ENCODE data around the gene LTBP3. TPM values are rescaled to one million over a fixed set of nuclear protein-coding genes. Genes with fewer than 3 reads are reported as not detected.
A peak's percentile ranks its signal among the peaks of the same experiment; 100 is the strongest.

LTBP3 gene
- total and polyA plus RNA-seq, 2 of the 13 experiments (the other 11 are each of a cell fraction or from before 2014, with no cell fraction given), result 12.2 to 68.1 TPM

DNA sequence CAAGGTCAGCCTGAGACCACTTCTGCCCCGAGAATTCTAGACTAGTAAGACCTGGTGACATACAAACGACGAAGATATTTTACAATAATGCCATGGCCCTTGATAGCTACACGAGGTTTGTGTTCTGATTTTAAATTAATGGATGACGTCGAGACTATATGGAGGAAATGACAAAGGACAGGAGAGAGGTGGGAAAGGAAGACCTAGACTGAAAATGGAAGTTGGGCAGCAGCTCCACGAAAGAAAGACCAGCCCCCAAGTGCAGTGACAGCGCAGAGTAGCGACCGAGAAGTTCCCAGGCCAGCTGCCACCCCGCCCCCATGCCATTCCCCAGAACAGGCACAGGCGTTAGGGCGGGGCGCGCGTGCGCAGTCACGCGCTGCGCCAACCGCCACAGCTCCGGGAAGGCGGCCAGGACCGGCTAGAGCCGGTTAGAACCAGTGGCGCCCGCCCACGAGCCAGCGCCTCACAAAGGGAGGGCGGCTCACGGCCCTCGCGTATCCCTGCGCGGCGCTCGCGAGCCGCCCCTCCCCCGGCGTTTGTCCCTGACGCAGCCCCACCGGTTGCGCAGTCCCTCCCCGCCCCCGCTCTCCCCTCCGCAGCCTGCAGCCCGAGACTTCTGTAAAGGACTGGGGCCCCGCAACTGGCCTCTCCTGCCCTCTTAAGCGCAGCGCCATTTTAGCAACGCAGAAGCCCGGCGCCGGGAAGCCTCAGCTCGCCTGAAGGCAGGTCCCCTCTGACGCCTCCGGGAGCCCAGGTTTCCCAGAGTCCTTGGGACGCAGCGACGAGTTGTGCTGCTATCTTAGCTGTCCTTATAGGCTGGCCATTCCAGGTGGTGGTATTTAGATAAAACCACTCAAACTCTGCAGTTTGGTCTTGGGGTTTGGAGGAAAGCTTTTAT, 60.8 kb downstream of the LTBP3 start (continued):
- TF ChIP-seq EEA1 (CRISPR knock-in tag; IDR thresholded peaks at IDR 0.05; ENCODE audit: borderline replicate concordance) (no peak; the same call in 1 of the 2 replicates), ZNF263 (CRISPR knock-in tag; IDR thresholded peaks at IDR 0.05) (no peak), CEBPG (CRISPR knock-in tag; IDR thresholded peaks at IDR 0.05) (peak; percentile 85), ZNF10 (CRISPR knock-in tag; IDR thresholded peaks at IDR 0.05; ENCODE audit: borderline replicate concordance, low read depth) (no peak), SNAI1 (CRISPR knock-in tag; IDR thresholded peaks at IDR 0.05; ENCODE audit: borderline replicate concordance) (no peak), KLF13 (CRISPR knock-in tag; IDR thresholded peaks at IDR 0.05) (no peak), ZNF225 (CRISPR knock-in tag; IDR thresholded peaks at IDR 0.05) (no peak), ZNF768 (CRISPR knock-in tag; IDR thresholded peaks at IDR 0.05) (peak; percentile 56; the same call in 1 of the 2 replicates), TAF15 (IDR thresholded peaks at IDR 0.05; ENCODE audit: low read depth, low read length, poor library complexity, severe bottlenecking) (peak; percentile 94), SIN3A (IDR thresholded peaks at IDR 0.05; ENCODE audit: borderline replicate concordance, low read depth, low read length) (peak; percentile 71), ZSCAN30 (CRISPR knock-in tag; IDR thresholded peaks at IDR 0.05) (peak; percentile 87; the same call in 1 of the 2 replicates), GTF2F1 (IDR thresholded peaks at IDR 0.05; ENCODE audit: low read length) (no peak; the same call in 1 of the 2 replicates), FOXK2 (IDR thresholded peaks at IDR 0.05) (peak; percentile 54; the same call in 1 of the 2 replicates), ZNF33B (CRISPR knock-in tag; IDR thresholded peaks at IDR 0.05) (no peak), U2AF2 (IDR thresholded peaks at IDR 0.05; ENCODE audit: low read depth, low read length) (no peak), ZNF546 (CRISPR knock-in tag; conservative IDR thresholded peaks at IDR 0.05) (no peak; the same call in 1 of the 2 replicates), ATAD3A (CRISPR knock-in tag; IDR thresholded peaks at IDR 0.05) (no peak), IRF2 (CRISPR knock-in tag; IDR thresholded peaks at IDR 0.05) (peak; percentile 44), SOX5 (CRISPR knock-in tag; IDR thresholded peaks at IDR 0.05; ENCODE audit: borderline replicate concordance) (peak; percentile 71), TEAD2 (CRISPR knock-in tag; IDR thresholded peaks at IDR 0.05) (no peak), ZNF329 (CRISPR knock-in tag; IDR thresholded peaks at IDR 0.05; ENCODE audit: low read depth) (peak; percentile 84), ZNF850 (CRISPR knock-in tag; conservative IDR thresholded peaks at IDR 0.05) (no peak), AGO1 (IDR thresholded peaks at IDR 0.05; ENCODE audit: low read depth, low read length, poor library complexity, severe bottlenecking) (no peak)
- TF ChIP-seq, protein P1, sequence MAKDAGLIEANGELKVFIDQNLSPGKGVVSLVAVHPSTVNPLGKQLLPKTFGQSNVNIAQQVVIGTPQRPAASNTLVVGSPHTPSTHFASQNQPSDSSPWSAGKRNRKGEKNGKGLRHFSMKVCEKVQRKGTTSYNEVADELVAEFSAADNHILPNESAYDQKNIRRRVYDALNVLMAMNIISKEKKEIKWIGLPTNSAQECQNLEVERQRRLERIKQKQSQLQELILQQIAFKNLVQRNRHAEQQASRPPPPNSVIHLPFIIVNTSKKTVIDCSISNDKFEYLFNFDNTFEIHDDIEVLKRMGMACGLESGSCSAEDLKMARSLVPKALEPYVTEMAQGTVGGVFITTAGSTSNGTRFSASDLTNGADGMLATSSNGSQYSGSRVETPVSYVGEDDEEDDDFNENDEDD (CRISPR knock-in tag; IDR thresholded peaks at IDR 0.05; ENCODE audit: borderline replicate concordance), result peak; percentile 92; the same call in 1 of the 2 replicates
- TF ChIP-seq, protein P2, sequence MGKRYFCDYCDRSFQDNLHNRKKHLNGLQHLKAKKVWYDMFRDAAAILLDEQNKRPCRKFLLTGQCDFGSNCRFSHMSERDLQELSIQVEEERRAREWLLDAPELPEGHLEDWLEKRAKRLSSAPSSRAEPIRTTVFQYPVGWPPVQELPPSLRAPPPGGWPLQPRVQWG (CRISPR knock-in tag; IDR thresholded peaks at IDR 0.05; ENCODE audit: borderline replicate concordance, low read depth), result no peak
- TF ChIP-seq, protein P3, sequence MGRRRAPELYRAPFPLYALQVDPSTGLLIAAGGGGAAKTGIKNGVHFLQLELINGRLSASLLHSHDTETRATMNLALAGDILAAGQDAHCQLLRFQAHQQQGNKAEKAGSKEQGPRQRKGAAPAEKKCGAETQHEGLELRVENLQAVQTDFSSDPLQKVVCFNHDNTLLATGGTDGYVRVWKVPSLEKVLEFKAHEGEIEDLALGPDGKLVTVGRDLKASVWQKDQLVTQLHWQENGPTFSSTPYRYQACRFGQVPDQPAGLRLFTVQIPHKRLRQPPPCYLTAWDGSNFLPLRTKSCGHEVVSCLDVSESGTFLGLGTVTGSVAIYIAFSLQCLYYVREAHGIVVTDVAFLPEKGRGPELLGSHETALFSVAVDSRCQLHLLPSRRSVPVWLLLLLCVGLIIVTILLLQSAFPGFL (CRISPR knock-in tag; IDR thresholded peaks at IDR 0.05), result no peak
- TF ChIP-seq, protein P4, sequence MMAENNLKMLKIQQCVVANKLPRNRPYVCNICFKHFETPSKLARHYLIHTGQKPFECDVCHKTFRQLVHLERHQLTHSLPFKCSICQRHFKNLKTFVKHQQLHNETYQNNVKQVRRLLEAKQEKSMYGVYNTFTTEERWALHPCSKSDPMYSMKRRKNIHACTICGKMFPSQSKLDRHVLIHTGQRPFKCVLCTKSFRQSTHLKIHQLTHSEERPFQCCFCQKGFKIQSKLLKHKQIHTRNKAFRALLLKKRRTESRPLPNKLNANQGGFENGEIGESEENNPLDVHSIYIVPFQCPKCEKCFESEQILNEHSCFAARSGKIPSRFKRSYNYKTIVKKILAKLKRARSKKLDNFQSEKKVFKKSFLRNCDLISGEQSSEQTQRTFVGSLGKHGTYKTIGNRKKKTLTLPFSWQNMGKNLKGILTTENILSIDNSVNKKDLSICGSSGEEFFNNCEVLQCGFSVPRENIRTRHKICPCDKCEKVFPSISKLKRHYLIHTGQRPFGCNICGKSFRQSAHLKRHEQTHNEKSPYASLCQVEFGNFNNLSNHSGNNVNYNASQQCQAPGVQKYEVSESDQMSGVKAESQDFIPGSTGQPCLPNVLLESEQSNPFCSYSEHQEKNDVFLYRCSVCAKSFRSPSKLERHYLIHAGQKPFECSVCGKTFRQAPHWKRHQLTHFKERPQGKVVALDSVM (CRISPR knock-in tag; IDR thresholded peaks at IDR 0.05), result no peak
